Activated T-helper 2 cell treated with anti-CD3 and anti-CD28 coated beads, Interferon-gamma antibody, Interleukin-2, Interleukin-4, amounts not matched to agents 10 μg/mL and 5 μg/mL and 100 μg/mL, durations not matched to agents 14 hours and 24 hours and 36 hours (primary cell): ENCODE data around the gene IL17RA. TPM values are rescaled to one million over a fixed set of nuclear protein-coding genes. Genes with fewer than 3 reads are reported as not detected.

Source experiments
- DNase-seq: peaks from one replicate; pipeline ENCODE4 v3.0.0; 2021; ENCODE audit warnings: low spot score
- H3K27ac Mint-ChIP-seq: one replicate; pipeline ENCODE4 v1.8.0; 2021; ENCODE audit warnings: mixed read lengths
- H3K27me3 Mint-ChIP-seq: one replicate; pipeline ENCODE4 v1.8.0; 2021; ENCODE audit warnings: low read depth, mixed read lengths
- H3K36me3 Mint-ChIP-seq: one replicate; pipeline ENCODE4 v1.8.0; 2021; ENCODE audit warnings: low read depth, mixed read lengths
- H3K4me1 Mint-ChIP-seq: one replicate; pipeline ENCODE4 v1.8.0; 2021; ENCODE audit warnings: low read depth, mixed read lengths
- H3K4me3 Mint-ChIP-seq: one replicate; pipeline ENCODE4 v1.8.0; 2021; ENCODE audit warnings: low read depth, mild to moderate bottlenecking, moderate library complexity, mixed read lengths
- H3K9me3 Mint-ChIP-seq: one replicate; pipeline ENCODE4 v1.8.0; 2021; ENCODE audit warnings: mixed read lengths
- intact Hi-C: fragments of 100-400 bp; cut with micrococcal nuclease; formaldehyde crosslinking; loops from one replicate; pipeline ENCODE4 v1.15.1; 2023
- total RNA-seq: library from RNA; stranded (reverse); gene quantifications from 2 replicates; pipeline ENCODE4 v1.2.3, GENCODE V29; 2022

Gene IL17RA
- total RNA-seq, 1 donor from 2014 or later: 17.6 TPM

DNA sequence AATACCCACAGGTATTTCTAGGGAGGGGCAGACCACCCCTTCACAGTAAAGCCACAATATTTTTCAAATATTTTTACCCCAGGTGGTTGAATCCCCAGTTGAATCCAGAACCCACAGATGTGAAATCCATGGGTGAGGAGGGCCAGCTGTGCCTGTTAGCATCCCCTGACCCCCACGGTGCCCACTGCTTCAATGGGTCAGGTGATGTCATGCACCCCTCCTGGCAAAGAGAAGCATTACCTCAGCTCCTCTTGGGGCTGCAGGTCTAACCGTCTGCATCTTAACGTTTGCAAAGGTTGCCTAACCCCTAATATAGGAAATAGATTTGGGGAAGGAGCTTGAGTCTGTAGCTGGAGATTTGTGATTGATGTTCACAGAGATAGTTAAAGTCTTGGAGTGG, 24.7 kb upstream of the IL17RA start:
- H3K36me3 Mint-ChIP-seq: no peaks in the 10 kb centered on the region
- intact Hi-C loops: no loop called here
- H3K27ac Mint-ChIP-seq: no peak overlapping the region
- DNase-seq: no peak
- H3K4me1 Mint-ChIP-seq: peaks cover 8% of the 10 kb centered on the region
- peaks cover 3% of the 10 kb centered on the region for H3K27me3 Mint-ChIP-seq
- no peak overlapping the region for H3K4me3 Mint-ChIP-seq
- no peaks in the 10 kb centered on the region for H3K9me3 Mint-ChIP-seq

DNA sequence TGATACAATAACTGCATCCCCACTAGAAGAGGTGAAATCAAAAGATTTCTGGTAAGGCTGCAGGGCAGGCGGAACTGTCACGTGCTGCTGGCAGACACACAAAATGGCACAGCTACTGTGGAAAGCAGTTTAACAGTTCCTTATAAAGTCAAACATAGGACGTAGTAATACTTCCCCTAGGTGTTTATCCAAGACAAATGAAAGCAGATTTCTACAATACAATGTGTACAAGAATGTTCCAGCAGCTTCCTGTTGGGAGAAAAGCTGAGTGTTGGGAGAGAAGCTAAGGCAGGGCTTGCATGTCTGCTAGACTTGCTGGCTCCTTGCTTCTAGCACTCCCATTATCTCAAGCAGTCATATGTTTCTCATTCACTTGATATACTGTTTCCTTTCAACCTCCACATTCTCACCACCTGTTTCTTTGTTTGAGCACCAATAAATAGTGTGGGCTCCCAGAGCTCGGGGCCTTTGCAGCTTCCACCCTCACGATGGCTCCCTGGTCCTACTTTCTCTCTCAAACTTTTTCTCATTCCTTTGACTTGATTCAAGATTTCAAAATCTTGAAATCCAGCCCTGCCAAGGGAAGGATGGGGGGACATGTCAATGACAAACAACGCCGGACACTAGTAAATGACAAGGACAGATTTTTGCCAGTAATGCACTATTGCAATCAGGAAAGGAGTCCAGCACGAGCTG, 21.2 kb upstream of the IL17RA start:
- Mint-ChIP-seq H3K36me3 (no peaks in the 10 kb centered on the region), H3K9me3 (no peaks in the 10 kb centered on the region), H3K27ac (no peak overlapping the region)

DNA sequence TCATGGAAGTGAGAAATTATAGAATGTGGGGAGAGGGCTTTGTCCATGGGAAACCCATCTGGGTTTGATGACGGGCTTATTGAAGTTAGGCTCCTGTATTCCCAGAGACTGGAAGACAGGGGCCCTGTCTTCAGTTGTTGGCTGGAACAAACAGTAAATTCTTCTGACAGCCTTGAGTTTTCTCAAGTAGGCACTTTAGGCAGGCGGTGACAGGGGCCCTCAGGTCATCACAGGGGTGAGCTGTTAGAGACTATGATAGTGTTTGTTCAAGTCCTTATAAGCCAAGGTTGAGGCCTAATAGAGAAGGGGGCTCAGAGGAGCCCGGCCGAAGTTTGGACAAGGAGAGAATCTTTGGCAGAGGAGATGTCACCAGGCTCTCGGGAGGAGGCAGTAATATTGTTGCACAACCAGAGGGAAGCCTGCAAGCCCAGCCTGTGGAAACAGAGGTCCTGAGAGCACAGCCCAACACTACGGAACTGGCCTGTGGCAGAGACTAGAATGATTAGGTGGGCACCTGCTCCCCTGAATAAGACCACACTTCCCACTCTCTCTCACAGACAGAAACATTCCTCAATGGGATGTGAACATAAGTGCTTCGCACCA, 20.2 kb upstream of the IL17RA start:
- intact Hi-C loops: no loop called here
- H3K4me1 Mint-ChIP-seq: peaks cover 5% of the 10 kb centered on the region
- H3K9me3 Mint-ChIP-seq: no peaks in the 10 kb centered on the region
- no peak overlapping the region for H3K27ac Mint-ChIP-seq
- no peaks in the 10 kb centered on the region for H3K36me3 Mint-ChIP-seq
- no peak overlapping the region for H3K4me3 Mint-ChIP-seq
- DNase-seq: no peak
- H3K27me3 Mint-ChIP-seq: peaks cover 6% of the 10 kb centered on the region

More for the DNA sequence above, 21.2 kb upstream of the IL17RA start:
- Mint-ChIP-seq H3K27me3 (peaks cover 4% of the 10 kb centered on the region), H3K4me1 (peaks cover 5% of the 10 kb centered on the region), H3K4me3 (no peak overlapping the region)
- no peak for DNase-seq
- intact Hi-C loops: no loop called here

DNA sequence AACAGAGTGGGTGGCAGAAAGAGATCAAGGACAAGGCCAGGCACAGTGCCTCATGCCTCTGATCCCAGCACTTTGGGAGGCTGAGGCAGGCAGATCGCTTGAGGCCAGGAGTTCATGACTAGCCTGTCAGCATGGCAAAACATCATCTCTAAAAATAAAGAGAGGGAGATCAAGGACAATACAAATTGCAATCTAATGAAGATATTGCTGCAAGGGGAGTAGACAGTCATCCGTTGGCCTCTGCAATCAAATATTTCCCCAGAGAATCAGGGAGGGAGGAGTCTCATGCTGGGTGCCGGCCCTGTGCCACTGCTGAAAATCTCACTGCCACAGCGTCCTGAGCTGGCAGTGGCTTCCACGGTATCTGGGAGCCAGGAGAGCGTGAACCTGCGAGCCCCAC, 19.4 kb upstream of the IL17RA start:
- no peak for DNase-seq
- Mint-ChIP-seq H3K4me3 (no peak overlapping the region), H3K4me1 (peaks cover 8% of the 10 kb centered on the region), H3K27me3 (peaks cover 8% of the 10 kb centered on the region), H3K27ac (no peak overlapping the region), H3K9me3 (no peaks in the 10 kb centered on the region), H3K36me3 (no peaks in the 10 kb centered on the region)
- intact Hi-C loops: no loop called here

DNA sequence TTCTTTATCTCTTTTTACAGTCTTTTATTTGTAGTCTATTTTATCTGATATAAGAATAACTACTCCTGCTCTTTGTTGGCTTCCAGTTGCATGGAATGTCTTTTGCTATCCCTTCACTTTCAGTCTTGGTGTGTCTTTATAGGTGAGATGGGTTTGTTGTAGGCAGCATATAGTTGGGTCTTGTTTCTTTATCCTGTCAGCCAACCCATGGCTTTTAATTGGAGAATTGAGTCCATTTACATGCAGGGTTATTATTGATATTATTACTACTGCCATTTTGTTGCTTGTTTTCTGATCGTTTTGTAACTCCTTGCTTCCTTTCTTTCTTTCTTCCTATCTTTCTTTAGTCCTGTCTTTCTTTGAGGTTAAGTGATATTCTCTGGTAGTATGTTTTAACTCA, 11.9 kb upstream of the IL17RA start:
- no peak overlapping the region for H3K4me3 Mint-ChIP-seq
- H3K9me3 Mint-ChIP-seq: no peaks in the 10 kb centered on the region
- peaks cover 31% of the 10 kb centered on the region for H3K27me3 Mint-ChIP-seq
- no peak for DNase-seq
- H3K4me1 Mint-ChIP-seq: peaks cover 23% of the 10 kb centered on the region
- H3K36me3 Mint-ChIP-seq: no peaks in the 10 kb centered on the region
- intact Hi-C loops: loop anchor here (10.0 kb wide), 2 partner anchors 232 to 702 kb away; partner anchors contain the start of gene BID
- H3K27ac Mint-ChIP-seq: no peak overlapping the region

DNA sequence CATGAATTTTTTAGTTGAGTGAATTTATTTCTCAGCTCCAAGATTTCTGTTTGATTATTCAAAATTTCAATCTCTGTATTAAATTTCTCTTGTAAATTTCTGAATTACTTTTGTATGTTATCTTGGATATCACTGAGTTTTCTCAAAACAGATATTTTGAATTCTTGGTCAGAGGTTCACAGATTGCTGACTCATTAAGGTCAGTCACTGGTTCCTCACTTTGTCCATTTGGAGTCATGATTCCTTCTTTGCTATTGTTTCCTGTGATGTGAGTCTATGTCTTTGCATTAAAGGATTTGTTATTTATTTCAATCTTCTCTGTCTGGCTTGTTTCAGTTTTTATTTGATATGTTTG, 10.2 kb upstream of the IL17RA start:
- Mint-ChIP-seq H3K4me3 (no peak overlapping the region), H3K4me1 (peaks cover 23% of the 10 kb centered on the region), H3K36me3 (no peaks in the 10 kb centered on the region), H3K27me3 (peaks cover 28% of the 10 kb centered on the region), H3K27ac (no peak overlapping the region), H3K9me3 (no peaks in the 10 kb centered on the region)
- intact Hi-C loops: loop anchor here (1.0 to 10.0 kb wide), 7 partner anchors 13 to 1002 kb away; partner anchors contain the start of genes BID and PEX26
- no peak for DNase-seq

DNA sequence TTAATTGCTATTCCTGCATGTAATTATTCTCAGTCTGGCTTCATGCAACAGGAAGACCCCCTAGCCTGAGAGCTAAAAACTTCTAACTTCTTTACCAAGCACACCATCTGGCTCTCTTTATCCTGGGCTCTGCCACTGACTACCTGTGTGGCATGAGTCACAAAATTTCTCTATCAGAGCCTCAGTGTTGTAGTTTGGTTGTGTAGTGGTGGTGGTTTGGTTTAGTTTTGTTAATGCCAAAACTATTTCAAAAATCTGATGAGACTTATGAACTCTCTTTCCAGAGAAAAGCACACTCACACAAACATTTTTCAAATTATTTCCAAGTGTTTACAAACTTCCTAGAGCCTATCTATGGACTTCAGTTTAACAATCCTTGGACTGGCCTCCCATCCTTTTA, 7.5 kb upstream of the IL17RA start:
- Mint-ChIP-seq H3K27me3 (peaks cover 18% of the 10 kb centered on the region), H3K4me3 (no peak overlapping the region), H3K4me1 (peaks cover 20% of the 10 kb centered on the region), H3K27ac (no peak overlapping the region), H3K36me3 (no peaks in the 10 kb centered on the region), H3K9me3 (no peaks in the 10 kb centered on the region)
- no peak for DNase-seq
- intact Hi-C loops: loop anchor here (10.0 kb wide), 2 partner anchors 228 to 698 kb away; partner anchors contain the start of gene BID

DNA sequence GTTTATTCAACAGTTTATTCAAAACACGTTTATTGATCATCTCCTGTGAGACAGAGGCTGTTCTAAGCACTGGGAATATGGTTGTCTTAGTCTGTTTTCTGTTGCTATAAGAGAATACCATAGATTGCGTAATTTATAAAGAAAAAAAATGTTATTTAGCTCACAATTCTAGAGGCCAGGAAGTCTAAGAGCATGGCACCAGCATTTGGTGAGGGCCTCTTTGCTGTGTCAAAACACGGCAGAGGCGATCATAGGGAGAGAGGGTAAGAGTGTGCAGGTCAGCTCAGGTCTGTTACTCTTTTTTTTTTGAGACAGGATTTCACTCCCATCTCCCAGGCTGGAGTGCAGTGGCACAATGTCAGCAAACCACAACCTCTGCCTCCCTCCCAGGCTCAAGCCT, 5.2 kb upstream of the IL17RA start:
- DNase-seq: no peak
- Mint-ChIP-seq H3K9me3 (no peaks in the 10 kb centered on the region), H3K36me3 (no peaks in the 10 kb centered on the region), H3K4me3 (no peak overlapping the region), H3K4me1 (peaks cover 30% of the 10 kb centered on the region), H3K27me3 (peaks cover 2% of the 10 kb centered on the region), H3K27ac (no peak overlapping the region)
- intact Hi-C loops: loop anchor here (10.0 kb wide), 2 partner anchors 225 to 695 kb away; partner anchors contain the start of gene BID

DNA sequence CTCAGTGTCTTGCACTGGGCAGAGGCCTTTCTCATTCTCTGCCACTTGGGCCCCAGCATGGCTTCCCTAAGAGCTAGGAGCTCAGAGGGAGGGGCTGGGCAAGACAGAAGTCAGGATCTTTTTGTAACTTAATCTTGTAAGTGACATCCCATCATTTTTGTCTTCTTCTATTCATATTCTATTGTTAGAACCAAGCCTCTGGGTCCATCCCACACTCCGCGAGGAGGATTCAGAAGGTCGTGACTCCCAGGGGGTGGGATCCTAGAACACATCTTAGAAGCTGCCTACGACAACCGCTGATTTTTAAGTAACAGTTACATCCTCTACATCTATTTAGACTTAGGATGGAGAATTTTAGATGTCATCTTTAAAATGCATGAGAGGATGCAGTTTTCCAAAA, 1.5 kb upstream of the IL17RA start:
- peaks cover 32% of the 10 kb centered on the region for H3K4me1 Mint-ChIP-seq
- intact Hi-C loops: loop anchor here (5.0 kb wide), 1 partner anchor 134 kb away; the partner anchor contains the start of gene ADA2
- H3K9me3 Mint-ChIP-seq: no peaks in the 10 kb centered on the region
- DNase-seq: no peak
- H3K27ac Mint-ChIP-seq: no peak overlapping the region
- peak overlapping the region; percentile 43 for H3K4me3 Mint-ChIP-seq
- no peaks in the 10 kb centered on the region for H3K27me3 Mint-ChIP-seq
- H3K36me3 Mint-ChIP-seq: peaks cover 3% of the 10 kb centered on the region

DNA sequence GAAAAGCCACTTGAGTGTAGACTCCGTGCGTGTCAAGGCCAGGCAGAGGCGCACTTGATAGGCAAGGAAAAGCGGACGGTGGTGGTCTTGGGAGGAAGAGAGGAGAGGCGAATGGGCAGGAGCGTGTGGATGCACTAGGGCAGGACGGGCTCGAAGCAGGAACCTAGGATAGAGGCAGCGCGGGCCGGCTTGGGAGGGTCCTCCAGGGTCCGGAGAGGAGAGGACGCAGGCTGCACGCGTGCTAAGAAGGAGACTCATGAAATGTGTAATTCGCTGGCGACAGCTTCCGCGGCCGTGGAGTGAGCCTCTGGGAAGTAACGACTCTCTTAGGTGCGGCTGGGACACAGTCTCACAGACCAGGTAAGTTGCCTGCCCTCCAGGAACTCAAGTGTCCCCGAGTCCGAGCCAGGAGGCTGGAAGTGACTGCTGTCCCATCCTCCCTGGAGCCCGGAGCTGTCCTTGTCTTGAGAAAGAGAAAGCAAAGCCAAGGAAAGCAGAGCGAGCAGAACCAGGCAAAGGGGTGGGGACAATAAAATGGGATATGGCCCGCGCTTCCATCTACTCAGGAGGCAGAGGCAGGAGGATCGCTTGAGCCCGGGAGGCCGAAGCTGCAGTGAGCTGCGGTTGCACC, 874 bp upstream of the IL17RA start:
- Mint-ChIP-seq H3K4me1 (peaks cover 32% of the 10 kb centered on the region), H3K36me3 (peaks cover 4% of the 10 kb centered on the region)

DNA sequence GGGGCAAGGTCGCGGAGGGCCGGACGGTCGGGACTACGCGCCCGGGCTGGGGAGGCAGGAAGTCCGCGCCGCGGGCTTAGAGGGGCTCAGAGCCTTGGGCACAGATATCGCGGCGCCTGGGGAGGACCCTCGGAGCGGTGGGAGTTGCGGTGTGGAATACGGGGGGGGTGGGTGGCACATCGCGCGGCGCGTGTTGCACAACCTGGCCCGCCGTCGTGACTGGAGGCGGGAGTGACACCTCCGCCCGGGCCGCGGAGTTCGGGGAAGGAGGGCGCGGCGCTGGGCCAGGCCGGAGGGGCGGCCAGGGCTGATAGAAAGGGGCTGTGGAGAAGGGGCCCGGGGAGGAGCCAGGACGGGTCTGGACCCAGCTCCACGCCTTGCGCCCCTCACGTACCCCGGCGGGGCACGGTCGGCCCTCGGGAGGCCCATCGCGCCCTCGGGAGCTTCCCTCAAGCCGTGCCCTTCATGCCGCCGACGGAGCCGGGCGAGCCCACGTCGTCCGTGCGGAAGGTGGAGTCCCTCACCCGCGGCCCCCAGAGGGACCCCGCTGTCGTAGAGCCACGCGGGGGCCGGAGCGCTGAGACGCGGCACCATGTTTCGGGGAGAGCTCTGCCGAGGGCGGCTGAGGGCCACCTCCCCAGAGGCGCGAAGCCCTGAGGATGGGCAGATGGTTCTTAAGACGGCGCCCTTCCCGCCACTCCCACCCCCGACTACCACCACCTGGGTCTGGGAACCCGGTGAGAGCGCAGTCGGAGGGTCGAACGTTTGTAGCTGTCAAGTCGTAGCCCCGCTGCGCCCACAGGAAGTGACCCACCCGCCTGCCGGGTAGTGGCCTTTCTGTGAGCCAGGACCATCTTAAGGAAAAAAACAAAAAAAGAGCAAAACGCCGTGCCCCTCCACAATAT, 729 bp downstream of the IL17RA start:
- H3K4me3 Mint-ChIP-seq: peak overlapping the region; percentile 88
- peak overlapping the region; percentile 75 for H3K27ac Mint-ChIP-seq
- H3K36me3 Mint-ChIP-seq: peaks cover 12% of the 10 kb centered on the region
- no peak for DNase-seq
- H3K27me3 Mint-ChIP-seq: no peaks in the 10 kb centered on the region
- intact Hi-C loops: loop anchor here (2.0 kb wide), 2 partner anchors 21 to 73 kb away; partner anchors contain the start of gene HDHD5
- peaks cover 41% of the 10 kb centered on the region for H3K4me1 Mint-ChIP-seq
- H3K9me3 Mint-ChIP-seq: no peaks in the 10 kb centered on the region

More for the DNA sequence above, 874 bp upstream of the IL17RA start:
- DNase-seq: no peak
- no peaks in the 10 kb centered on the region for H3K27me3 Mint-ChIP-seq
- H3K9me3 Mint-ChIP-seq: no peaks in the 10 kb centered on the region
- intact Hi-C loops: loop anchor here (2.0 to 5.0 kb wide), 3 partner anchors 23 to 133 kb away; partner anchors contain the start of genes ADA2 and HDHD5
- H3K27ac Mint-ChIP-seq: no peak overlapping the region
- H3K4me3 Mint-ChIP-seq: peak overlapping the region; percentile 84

DNA sequence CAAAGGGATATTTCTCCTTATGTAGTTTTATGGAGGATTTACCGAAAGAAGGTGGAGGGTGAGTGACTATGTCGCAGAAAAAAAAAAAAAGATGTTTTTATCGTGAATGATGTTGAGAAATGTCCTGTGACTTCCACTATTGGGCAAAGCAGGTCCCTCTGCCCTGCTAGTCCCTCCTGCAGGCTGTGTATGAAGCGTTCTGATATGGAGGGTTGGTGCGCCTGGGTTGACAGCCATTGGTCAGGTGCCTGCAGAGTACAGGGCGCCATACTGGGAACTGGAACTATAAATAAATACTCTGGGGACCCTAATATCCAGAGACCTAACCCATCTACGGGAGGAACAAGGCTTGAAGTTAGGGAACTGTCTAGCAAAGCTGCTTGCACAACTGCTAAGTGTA, 1.5 kb downstream of the IL17RA start:
- peak overlapping the region; percentile 88 for H3K4me3 Mint-ChIP-seq
- DNase-seq: no peak
- intact Hi-C loops: no loop called here
- H3K36me3 Mint-ChIP-seq: peaks cover 16% of the 10 kb centered on the region
- H3K9me3 Mint-ChIP-seq: no peaks in the 10 kb centered on the region
- peak overlapping the region; percentile 75 for H3K27ac Mint-ChIP-seq
- no peaks in the 10 kb centered on the region for H3K27me3 Mint-ChIP-seq
- H3K4me1 Mint-ChIP-seq: peaks cover 47% of the 10 kb centered on the region
